Adrenal gland (tissue), 5 donors: Measurements from ENCODE around the gene TOLLIP.

Source experiments
- CTCF ChIP-seq, 6 experiments: fragments of 450-650 bp in 4 of 6; fragments of 200-600 bp in 2 of 6; sonication (generic) in 1 of 6; IDR thresholded peaks; 1 replicate in 5 of 6; 2 replicates in 1 of 6; pipeline versions ENCODE4 v1.5.1 to v1.8.0; 2016 to 2021; ENCODE audit warnings: antibody characterized with exemption in 6 of 6, mild to moderate bottlenecking in 2 of 6, moderate library complexity in 1 of 6
- POLR2A ChIP-seq, 2 donors: fragments of 450-650 bp; IDR thresholded peaks; one replicate each; pipeline ENCODE4 v1.6.1; 2017; ENCODE audit warnings: antibody characterized with exemption in 2 of 2, mild to moderate bottlenecking in 2 of 2, moderate library complexity in 1 of 2
- donor health status: DM: no; HTN: no; CAD: no.

- TF ChIP-seq POLR2A (IDR thresholded peaks at IDR 0.05) (no peak), CTCF (IDR thresholded peaks at IDR 0.05) (no peak)
Observed at GRCh38 chr11:1299621-1300020, 9.8 kb downstream of the TOLLIP start.
